SK-N-SH treated with all-trans-retinoic acid at 6 μM for 48 hours (cell line): ENCODE data around the gene SRMS.

Experiments used
- ARNTL ChIP-seq: fragments of 450-650 bp; formaldehyde crosslinking; IDR thresholded peaks from 2 replicates; pipeline ENCODE4 v1.5.0; 2020; ENCODE audit warnings: low read depth, mild to moderate bottlenecking, moderate library complexity, borderline replicate concordance
- CSDC2 ChIP-seq: fragments of 250-450 bp; sonication (Bioruptor Pico); IDR thresholded peaks from 2 replicates; pipeline ENCODE4 v1.5.0; 2020; ENCODE audit warnings: mild to moderate bottlenecking, moderate library complexity
- GLIS3 ChIP-seq: fragments of 250-450 bp; sonication (Bioruptor Pico); IDR thresholded peaks from 2 replicates; pipeline ENCODE4 v1.5.0; 2020; ENCODE audit warnings: mild to moderate bottlenecking, moderate library complexity
- OSR1 ChIP-seq: fragments of 250-450 bp; sonication (Bioruptor Pico); IDR thresholded peaks from 2 replicates; pipeline ENCODE4 v1.8.0; 2022; ENCODE audit warnings: moderate library complexity, mild to moderate bottlenecking, inconsistent platforms
- PPARA ChIP-seq: fragments of 250-450 bp; sonication (Bioruptor Pico); IDR thresholded peaks from 2 replicates; pipeline ENCODE4 v1.5.0; 2020; ENCODE audit warnings: mild to moderate bottlenecking, borderline replicate concordance
- TCF4 ChIP-seq: fragments of 250-450 bp; sonication (Bioruptor Pico); IDR thresholded peaks from 2 replicates; pipeline ENCODE4 v1.8.0; 2021; ENCODE audit warnings: mild to moderate bottlenecking, moderate library complexity, borderline replicate concordance
- TOX ChIP-seq: fragments of 250-450 bp; sonication (Bioruptor Pico); IDR thresholded peaks from 2 replicates; pipeline ENCODE4 v1.8.0; 2021; ENCODE audit warnings: mild to moderate bottlenecking, moderate library complexity, borderline replicate concordance
- ZFP3 ChIP-seq: fragments of 250-450 bp; sonication (Bioruptor Pico); IDR thresholded peaks from 2 replicates; pipeline ENCODE4 v1.5.0; 2020; ENCODE audit warnings: mild to moderate bottlenecking, moderate library complexity
- ZFP30 ChIP-seq: fragments of 450-650 bp; formaldehyde crosslinking; IDR thresholded peaks from 2 replicates; pipeline ENCODE4 v1.5.0; 2022; ENCODE audit warnings: mild to moderate bottlenecking, moderate library complexity
- ZNF70 ChIP-seq: fragments of 450-650 bp; formaldehyde crosslinking; IDR thresholded peaks from 2 replicates; pipeline ENCODE4 v1.5.0; 2020; ENCODE audit warnings: mild to moderate bottlenecking, moderate library complexity
- TF ChIP-seq, protein P1 (sequence below): fragments of 250-450 bp; sonication (Bioruptor Pico); IDR thresholded peaks from 2 replicates; pipeline ENCODE4 v1.5.1; 2020; ENCODE audit warnings: low read depth, mild to moderate bottlenecking, moderate library complexity
- TF ChIP-seq, protein P2 (sequence below): fragments of 250-450 bp; sonication (Bioruptor Pico); IDR thresholded peaks from 2 replicates; pipeline ENCODE4 v1.8.0; 2020; ENCODE audit warnings: mild to moderate bottlenecking, moderate library complexity, borderline replicate concordance
- TF ChIP-seq, protein P3 (sequence below): fragments of 250-450 bp; sonication (Bioruptor Pico); IDR thresholded peaks from 2 replicates; pipeline ENCODE4 v1.5.0; 2020; ENCODE audit warnings: mild to moderate bottlenecking, moderate library complexity

DNA sequence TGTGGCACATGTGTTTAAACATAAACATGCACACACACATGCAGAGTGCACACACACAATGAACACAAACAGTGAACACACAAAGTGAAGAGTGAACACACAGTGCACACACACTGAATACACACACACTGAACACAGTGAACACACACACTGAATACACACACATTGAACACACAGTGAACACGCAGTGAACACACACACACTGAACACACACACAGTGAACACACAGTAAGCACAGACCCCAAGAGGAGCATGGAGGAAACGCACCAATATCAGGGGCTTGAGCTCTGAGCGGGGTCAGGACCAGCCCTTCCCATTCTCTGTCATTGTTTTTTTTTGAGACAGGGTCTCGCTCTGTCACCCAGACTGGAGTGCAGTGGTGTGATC, 43.6 kb upstream of the SRMS start:
- TF ChIP-seq OSR1 (CRISPR knock-in tag) = no peak
- no peak for TF ChIP-seq CSDC2 (CRISPR knock-in tag)
- no peak for TF ChIP-seq ZFP30 (CRISPR knock-in tag)
- TF ChIP-seq, protein P1, sequence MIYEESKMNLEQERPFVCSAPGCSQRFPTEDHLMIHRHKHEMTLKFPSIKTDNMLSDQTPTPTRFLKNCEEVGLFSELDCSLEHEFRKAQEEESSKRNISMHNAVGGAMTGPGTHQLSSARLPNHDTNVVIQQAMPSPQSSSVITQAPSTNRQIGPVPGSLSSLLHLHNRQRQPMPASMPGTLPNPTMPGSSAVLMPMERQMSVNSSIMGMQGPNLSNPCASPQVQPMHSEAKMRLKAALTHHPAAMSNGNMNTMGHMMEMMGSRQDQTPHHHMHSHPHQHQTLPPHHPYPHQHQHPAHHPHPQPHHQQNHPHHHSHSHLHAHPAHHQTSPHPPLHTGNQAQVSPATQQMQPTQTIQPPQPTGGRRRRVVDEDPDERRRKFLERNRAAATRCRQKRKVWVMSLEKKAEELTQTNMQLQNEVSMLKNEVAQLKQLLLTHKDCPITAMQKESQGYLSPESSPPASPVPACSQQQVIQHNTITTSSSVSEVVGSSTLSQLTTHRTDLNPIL (CRISPR knock-in tag) = no peak
- TF ChIP-seq GLIS3 (CRISPR knock-in tag) = no peak
- TF ChIP-seq PPARA = no peak
- TF ChIP-seq, protein P2, sequence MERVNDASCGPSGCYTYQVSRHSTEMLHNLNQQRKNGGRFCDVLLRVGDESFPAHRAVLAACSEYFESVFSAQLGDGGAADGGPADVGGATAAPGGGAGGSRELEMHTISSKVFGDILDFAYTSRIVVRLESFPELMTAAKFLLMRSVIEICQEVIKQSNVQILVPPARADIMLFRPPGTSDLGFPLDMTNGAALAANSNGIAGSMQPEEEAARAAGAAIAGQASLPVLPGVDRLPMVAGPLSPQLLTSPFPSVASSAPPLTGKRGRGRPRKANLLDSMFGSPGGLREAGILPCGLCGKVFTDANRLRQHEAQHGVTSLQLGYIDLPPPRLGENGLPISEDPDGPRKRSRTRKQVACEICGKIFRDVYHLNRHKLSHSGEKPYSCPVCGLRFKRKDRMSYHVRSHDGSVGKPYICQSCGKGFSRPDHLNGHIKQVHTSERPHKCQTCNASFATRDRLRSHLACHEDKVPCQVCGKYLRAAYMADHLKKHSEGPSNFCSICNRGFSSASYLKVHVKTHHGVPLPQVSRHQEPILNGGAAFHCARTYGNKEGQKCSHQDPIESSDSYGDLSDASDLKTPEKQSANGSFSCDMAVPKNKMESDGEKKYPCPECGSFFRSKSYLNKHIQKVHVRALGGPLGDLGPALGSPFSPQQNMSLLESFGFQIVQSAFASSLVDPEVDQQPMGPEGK (CRISPR knock-in tag) = no peak
- TF ChIP-seq ZFP3 (CRISPR knock-in tag) = no peak
- TF ChIP-seq TCF4 (CRISPR knock-in tag) = no peak
- TF ChIP-seq, protein P3, sequence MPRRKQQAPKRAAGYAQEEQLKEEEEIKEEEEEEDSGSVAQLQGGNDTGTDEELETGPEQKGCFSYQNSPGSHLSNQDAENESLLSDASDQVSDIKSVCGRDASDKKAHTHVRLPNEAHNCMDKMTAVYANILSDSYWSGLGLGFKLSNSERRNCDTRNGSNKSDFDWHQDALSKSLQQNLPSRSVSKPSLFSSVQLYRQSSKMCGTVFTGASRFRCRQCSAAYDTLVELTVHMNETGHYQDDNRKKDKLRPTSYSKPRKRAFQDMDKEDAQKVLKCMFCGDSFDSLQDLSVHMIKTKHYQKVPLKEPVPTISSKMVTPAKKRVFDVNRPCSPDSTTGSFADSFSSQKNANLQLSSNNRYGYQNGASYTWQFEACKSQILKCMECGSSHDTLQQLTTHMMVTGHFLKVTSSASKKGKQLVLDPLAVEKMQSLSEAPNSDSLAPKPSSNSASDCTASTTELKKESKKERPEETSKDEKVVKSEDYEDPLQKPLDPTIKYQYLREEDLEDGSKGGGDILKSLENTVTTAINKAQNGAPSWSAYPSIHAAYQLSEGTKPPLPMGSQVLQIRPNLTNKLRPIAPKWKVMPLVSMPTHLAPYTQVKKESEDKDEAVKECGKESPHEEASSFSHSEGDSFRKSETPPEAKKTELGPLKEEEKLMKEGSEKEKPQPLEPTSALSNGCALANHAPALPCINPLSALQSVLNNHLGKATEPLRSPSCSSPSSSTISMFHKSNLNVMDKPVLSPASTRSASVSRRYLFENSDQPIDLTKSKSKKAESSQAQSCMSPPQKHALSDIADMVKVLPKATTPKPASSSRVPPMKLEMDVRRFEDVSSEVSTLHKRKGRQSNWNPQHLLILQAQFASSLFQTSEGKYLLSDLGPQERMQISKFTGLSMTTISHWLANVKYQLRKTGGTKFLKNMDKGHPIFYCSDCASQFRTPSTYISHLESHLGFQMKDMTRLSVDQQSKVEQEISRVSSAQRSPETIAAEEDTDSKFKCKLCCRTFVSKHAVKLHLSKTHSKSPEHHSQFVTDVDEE (CRISPR knock-in tag) = no peak
- TF ChIP-seq ZNF70 (CRISPR knock-in tag) = no peak
- no peak for TF ChIP-seq TOX (CRISPR knock-in tag)
- TF ChIP-seq ARNTL (CRISPR knock-in tag) = no peak
